ENCODE data around the gene PTPN18.
"Not testable (repeated sequence)": the region's sequence is repeated elsewhere in the genome, so short reads cannot be mapped to it uniquely, and the experiment has no call there.

The PTPN18 gene, protein sequence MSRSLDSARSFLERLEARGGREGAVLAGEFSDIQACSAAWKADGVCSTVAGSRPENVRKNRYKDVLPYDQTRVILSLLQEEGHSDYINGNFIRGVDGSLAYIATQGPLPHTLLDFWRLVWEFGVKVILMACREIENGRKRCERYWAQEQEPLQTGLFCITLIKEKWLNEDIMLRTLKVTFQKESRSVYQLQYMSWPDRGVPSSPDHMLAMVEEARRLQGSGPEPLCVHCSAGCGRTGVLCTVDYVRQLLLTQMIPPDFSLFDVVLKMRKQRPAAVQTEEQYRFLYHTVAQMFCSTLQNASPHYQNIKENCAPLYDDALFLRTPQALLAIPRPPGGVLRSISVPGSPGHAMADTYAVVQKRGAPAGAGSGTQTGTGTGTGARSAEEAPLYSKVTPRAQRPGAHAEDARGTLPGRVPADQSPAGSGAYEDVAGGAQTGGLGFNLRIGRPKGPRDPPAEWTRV

GRCh38 chr2:130355578-130356431 is at the start of gene PTPN18:
Gene PTPN18 (plus strand): TSS chr2:130356056. CDS start chr2:130356108, 52 bp downstream.
- DNase-seq (ENCODE audit: low spot score), result peak; percentile 54

GRCh38 chr2:130307850-130308249 is 48.0 kb upstream of the PTPN18 start:
- no peak for DNase-seq (ENCODE audit: low spot score)

- no peak for DNase-seq (ENCODE audit: low spot score)
These were observed 45.0 kb upstream of the PTPN18 start for GRCh38 chr2:130310881-130311280.

- DNase-seq (ENCODE audit: low spot score), result no peak
These were observed 42.0 kb upstream of the PTPN18 start for GRCh38 chr2:130313812-130314334.

- DNase-seq (ENCODE audit: low spot score), result no peak
These were observed 41.5 kb upstream of the PTPN18 start for GRCh38 chr2:130314377-130314776.

- DNase-seq (ENCODE audit: low spot score), result no peak
These were observed 39.3 kb upstream of the PTPN18 start for GRCh38 chr2:130316596-130316995.

- DNase-seq (ENCODE audit: low spot score), result no peak
These were observed 37.0 kb upstream of the PTPN18 start for GRCh38 chr2:130318906-130319305.

- DNase-seq (ENCODE audit: low spot score), result no peak
These were observed 36.3 kb upstream of the PTPN18 start for GRCh38 chr2:130319536-130319935.

GRCh38 chr2:130327703-130328527 is 27.9 kb upstream of the PTPN18 start:
- no peak for DNase-seq (ENCODE audit: low spot score)

- DNase-seq (ENCODE audit: low spot score), result no peak
These were observed 27.1 kb upstream of the PTPN18 start for GRCh38 chr2:130328710-130329109.

DNA sequence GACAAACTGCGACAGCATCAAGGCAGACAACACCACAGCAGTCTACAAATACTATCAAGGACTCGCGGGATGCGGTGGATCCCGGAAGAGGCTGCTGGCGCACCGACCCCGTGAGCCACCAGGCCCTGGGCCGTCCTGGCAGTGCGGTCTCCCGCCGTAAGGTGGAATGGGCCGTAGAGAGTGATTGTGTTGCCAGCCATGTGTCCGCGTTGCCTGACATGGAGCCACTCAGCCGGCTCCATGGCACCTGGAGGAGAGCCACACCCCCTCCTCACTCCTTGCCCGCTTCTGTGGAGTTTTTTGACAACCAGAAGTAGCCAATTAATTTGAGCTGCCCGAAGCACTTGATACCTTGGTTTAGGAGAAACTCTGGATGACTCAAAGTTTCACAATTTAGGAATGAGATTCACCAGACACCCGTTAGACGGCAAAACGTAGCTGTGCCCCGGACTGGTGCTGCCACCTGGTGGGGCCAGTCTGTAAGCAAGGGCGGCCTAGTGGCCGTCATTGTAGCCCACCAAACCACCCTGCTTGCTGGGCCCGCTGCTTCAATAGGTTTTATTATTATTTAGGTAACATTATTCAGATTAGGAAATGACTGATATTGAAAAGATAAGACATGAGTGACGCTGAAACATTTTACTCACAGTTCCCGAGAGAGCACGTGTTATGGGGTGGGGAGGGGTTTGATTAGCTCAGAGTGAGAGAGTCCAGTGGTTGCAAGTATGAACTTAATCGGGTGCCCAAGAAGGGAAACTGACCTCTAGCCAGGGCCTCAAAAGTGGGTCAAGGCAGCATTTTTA is 23.4 kb upstream of the PTPN18 start:
- peak; percentile 67 for DNase-seq (ENCODE audit: low spot score)

DNA sequence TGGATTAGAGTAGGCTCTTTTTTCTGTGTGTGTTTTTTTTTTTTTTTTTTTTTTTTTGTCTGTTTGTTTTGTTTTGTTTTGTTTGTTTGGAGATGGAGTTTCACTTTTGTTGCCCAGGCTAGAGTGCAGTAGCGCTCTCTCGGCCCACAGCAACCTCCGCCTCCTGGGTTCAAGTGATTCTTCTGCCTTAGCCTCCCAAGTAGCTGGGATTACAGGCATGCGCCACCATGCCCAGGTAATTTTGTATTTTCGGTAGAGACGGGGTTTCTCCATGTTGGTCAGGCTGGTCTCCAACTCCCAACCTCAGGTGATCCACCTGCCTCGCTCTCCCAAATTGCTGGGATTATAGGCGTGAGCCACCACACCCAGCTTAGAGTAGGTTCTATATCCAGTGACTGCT is 22.6 kb upstream of the PTPN18 start:
- DNase-seq (ENCODE audit: low spot score), result not testable (repeated sequence)

- no peak for DNase-seq (ENCODE audit: low spot score)
These were observed 21.8 kb upstream of the PTPN18 start for GRCh38 chr2:130334026-130334425.

- no peak for DNase-seq (ENCODE audit: low spot score)
These were observed 20.6 kb upstream of the PTPN18 start for GRCh38 chr2:130335226-130335625.

GRCh38 chr2:130336150-130336876 is 19.5 kb upstream of the PTPN18 start:
- no peak for DNase-seq (ENCODE audit: low spot score)

DNA sequence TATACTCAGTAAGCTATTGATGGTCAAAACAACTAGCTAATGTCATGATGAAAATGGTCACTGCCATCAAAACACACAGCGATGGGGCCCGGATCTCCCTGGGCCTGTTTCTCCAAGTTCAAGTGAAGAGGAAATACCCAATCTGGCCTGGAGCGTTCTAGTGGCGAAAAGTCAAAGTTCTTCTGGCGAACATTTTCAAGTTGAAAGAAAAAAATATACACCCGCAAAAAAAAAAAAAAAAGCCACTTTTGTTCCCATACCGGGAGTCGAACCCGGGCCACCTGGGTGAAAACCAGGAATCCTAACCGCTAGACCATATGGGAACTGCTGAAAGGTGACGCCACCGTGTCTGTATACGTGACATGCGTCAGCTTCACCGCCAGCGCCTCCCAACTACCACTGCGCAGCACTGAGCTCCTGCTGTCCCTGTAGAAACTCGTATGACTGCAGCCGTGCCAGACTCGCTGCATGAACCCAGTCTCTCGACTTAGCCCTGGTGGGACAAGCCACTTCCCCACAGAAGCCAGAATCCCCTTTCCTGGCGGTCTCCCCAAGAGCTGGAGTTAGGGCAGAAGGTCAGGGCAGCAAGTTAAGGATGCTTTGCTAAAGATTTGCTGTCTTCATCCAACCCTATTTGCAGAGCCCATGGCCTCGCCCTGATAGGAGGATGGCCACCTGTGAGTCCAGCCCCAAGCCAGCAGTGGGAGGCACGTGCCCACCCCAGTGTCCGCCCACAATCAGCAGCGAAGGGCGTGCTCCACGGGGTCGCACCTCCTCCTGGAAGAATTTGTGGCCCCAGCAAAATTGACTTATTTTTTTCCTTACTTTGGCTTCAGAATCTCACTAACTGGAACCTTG is 18.8 kb upstream of the PTPN18 start:
- no peak for DNase-seq (ENCODE audit: low spot score)

GRCh38 chr2:130337735-130338325 is 18.0 kb upstream of the PTPN18 start:
- peak; percentile 95 for DNase-seq (ENCODE audit: low spot score)

- no peak for DNase-seq (ENCODE audit: low spot score)
These were observed 17.0 kb upstream of the PTPN18 start for GRCh38 chr2:130338793-130339345.
